SW 1271 (cell line): ENCODE measurements around the gene OPN1SW.

Experiments
- DNase-seq, 2 experiments: peaks; one replicate each; lab custom pipeline; 2025; lab: John Stamatoyannopoulos, UW

OPN1SW gene

DNA sequence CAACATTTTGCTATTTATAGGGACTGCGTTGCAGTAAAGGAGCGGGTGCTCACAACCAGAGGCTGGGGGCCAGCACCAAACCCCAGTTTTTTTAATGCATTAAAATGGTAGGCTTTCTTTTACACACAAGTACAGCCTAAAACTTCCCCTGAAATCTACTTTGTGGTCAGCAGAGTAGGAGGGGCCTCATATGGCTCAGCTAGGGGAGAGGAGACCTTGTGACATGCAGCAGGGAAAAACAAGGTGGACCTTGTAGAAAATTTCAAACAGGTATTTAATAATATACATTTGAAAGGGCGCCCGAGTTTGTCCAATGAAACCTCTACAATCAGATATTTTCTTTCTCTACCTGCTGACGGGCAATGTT, 17.6 kb upstream of the OPN1SW start:
- DNase-seq = no peak

DNA sequence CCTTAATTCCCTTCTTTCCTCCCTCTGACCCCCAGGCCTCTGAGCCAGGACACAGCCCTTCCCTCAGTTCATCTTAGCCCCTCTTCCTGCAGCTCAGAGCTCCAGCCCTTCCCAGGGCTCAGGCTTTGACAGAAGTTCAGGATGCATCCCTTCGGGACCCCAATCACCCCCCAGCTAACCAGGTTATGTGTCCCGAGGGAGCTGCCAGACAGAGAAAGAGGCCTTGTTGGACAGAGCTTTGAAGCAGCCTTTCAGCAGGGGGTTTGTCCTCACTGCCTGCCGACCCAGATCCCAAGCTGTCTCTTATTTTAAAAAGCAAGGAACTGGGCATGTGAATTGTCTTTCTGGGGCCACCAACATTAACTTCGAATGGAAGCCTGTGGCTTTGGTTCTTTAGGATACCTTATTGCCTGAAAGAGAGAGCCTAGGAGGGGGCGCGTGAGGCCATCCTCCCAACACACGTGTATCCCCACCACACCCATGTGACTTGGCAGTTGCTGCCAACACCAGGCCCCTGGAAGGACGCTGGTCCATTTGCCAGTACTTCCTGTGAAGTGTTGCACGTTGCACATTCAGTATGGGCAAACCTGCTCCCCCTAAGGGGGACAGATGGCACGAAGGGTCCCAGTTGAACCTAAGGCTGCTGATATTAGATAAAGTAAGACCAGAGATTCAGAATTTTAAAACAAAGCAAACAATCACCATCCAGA, 17.0 kb upstream of the OPN1SW start:
- no peak for DNase-seq

GRCh38 chr7:128791972-128792327, 16.4 kb upstream of the OPN1SW start:
- no peak for DNase-seq

- peak in 1 of 2 experiments; percentile 20 for DNase-seq
Observed at GRCh38 chr7:128791121-128791971, 15.8 kb upstream of the OPN1SW start, which contains the start of gene CCDC136. Gene CCDC136, plus strand, starts transcription at chr7:128791968. Its CDS starts 444 bp downstream, at chr7:128792412.

DNA sequence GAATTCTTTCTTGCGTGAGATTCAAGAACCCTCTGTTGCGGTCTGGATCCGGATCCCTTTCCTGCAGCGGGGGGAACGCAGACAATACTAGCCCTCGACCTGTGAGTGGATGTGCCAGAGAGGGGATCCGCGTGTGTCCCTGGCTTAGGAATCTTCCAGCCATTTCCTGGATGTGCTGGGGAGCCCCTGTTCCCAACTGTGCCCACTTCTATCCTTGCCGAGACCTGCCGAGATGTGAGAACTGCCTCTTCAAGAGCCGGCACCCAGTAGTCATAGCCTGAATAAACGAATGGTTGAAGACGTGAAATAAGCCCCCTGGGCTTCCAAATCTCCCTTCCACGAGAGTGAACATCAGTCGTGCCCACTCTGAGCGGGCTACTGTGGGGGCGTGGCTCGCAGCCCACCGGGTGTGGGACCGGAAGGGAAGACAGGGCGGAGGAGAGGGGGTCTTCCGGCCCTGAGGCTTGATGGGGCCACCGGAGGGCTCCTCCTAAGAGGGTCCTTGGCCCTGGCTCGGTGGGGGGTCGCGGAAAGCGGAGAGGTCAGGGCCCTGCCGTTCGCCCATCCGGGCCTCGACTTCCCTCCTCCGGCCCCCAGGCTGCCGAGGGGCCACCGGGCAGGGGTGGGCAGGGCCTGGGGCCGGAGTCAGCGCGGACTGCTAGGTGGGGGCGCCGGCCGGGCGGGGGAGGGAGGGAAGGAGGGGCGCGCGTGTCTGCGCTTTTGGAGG, 14.9 kb upstream of the OPN1SW start:
- DNase-seq = no peak

- no peak for DNase-seq
Observed at GRCh38 chr7:128788446-128789412, 13.1 kb upstream of the OPN1SW start.

- no peak for DNase-seq
Observed at GRCh38 chr7:128785738-128786137, 10.1 kb upstream of the OPN1SW start.

- peak in 1 of 2 experiments; percentile 17 for DNase-seq
Observed at GRCh38 chr7:128783143-128783861, 7.7 kb upstream of the OPN1SW start.

- DNase-seq = no peak
Observed at GRCh38 chr7:128781851-128782250, 6.3 kb upstream of the OPN1SW start.

DNA sequence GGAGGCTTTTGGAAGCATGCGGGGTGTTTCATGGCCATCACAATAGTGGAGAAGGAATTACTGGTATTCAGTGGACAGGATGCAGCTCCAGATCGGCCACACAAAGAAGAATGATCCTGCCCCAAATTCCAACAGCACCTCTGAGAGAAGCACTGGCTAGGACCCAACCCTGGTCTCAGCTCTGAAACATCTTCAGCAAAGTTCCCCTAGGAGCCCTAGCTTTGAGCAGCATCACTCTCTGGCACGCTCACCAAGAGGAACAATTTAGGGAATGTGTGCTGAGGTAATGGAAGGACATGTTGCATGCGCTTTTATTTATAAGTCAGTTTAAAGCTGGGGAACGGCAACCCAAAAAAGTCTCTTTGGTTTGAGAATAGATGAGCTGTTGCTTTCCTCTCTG, 5.5 kb upstream of the OPN1SW start:
- DNase-seq = no peak

DNA sequence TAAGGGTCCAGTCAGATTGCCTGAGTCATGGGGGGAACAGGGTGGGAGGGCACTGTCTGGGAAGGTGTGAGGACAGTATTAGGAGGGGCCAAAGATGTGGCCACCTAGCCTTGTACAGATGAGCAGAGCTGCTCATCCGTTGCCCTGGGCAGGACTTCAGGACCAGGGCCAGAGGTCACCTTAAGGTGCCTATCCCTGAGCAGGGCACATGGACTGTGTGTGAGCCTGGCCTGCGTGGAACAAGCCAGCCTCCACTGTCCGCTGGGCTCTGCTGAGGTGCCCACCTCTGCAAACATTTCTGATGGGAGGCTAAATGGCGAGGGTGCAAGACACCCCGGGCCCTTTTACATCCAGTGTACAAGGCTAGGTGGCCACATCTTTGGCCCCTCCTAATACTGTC, 3.4 kb upstream of the OPN1SW start:
- no peak for DNase-seq

GRCh38 chr7:128777156-128778123, 1.8 kb upstream of the OPN1SW start:
- DNase-seq = no peak

DNA sequence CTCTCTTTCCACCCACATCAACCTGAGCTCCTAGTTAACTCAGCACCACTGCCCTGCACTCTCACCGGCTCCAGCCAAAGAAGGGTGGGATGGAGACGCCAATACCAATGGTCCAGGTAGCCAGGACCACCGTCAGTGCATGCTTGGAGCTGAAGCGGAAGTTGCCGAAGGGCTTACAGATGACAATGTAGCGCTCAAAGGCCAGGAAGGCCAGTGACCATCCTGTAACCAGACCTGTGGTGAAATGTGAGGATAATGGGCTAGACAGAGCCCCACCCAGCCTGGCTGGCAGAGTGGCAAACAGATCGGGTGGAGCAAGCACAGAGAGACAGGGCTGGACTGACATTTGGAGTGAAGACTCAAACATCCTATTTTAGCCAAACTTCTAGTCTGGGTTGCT, 673 bp downstream of the OPN1SW start:
- DNase-seq = no peak

DNA sequence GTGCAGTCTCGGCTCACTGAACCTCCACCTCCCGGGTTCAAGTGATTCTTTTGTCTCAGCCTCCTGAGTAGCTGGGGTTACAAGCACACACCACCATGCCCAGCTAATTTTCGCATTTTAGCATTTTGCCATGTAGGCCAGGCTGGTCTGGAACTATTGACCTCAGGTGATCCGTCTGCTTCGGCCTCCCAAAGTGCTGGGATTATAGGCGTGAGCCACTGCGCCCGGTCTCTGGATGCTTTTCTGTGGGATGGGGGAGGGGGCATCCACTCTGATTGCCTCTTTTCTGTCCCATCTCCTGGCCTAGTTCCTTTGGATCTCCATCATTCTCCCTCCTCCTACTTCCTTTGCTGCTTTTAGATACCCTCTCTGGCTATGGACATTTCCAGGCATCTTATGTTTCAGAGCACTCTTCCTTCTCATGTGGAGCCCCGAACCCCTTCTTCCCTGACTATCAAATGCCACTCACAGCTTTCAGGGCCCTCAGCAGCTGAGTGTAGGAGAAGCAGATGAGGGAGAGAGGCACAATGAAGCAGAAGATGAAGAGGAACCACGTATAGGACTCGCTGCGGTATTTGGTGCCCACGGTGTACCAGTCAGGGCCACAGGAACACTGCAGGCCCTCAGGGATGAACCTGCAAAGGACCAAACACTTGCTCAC, 1.4 kb downstream of the OPN1SW start:
- DNase-seq = no peak

GRCh38 chr7:128773604-128774003, 2.0 kb downstream of the OPN1SW start:
- no peak for DNase-seq

- DNase-seq = no peak
Observed at GRCh38 chr7:128770233-128770632, 5.4 kb downstream of the OPN1SW start.

GRCh38 chr7:128767475-128768110, 8.0 kb downstream of the OPN1SW start:
- no peak for DNase-seq

- no peak for DNase-seq
Observed at GRCh38 chr7:128763541-128763940, 12.1 kb downstream of the OPN1SW start.

DNA sequence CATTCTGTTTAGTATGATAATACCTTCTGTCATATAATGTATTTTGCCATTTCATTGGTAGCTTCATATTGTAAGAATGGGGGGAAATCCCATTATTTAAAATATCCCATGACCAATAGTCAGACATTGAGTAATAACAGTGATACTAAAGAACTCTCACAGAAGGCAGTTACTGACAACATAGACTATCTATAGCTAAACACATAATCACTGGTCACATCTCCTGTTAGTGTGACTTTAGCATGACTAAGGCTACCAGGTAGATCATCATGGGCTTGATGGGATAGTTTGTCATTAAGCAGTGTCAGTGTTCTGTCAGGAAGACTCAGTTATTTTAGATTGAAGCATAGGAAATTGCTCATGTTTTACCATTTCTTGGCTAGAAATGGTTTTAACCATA, 16.4 kb downstream of the OPN1SW start:
- DNase-seq = no peak
